ENCODE results near the gene BRD7.
A peak's percentile ranks its signal among the peaks of the same experiment; 100 is the strongest.

BRD7 gene

GRCh38 chr16:50316102-50316847 is 52.5 kb downstream of the BRD7 start:
- TF ChIP-seq CTCF (IDR thresholded peaks at IDR 0.05; ENCODE audit: control extremely low read depth, extremely low read depth, low read depth, missing control alignments) = no peak
- no peak for DNase-seq (ENCODE audit: extremely low spot score)
- ChIA-PET CTCF (interaction anchor here (1.4 to 4.8 kb wide), 4 partner anchors 10 to 349 kb away, joined by 3 to 30 read pairs (median 4); no protein-coding TSS in a partner anchor), POLR2A (interaction anchor here (1.1 kb wide), 1 partner anchor 11 kb away, joined by 3 read pairs; no protein-coding TSS in a partner anchor)

- no peak for DNase-seq (ENCODE audit: extremely low spot score)
- CTCF ChIA-PET = interaction anchor here (1.4 to 4.8 kb wide), 4 partner anchors 11 to 350 kb away, joined by 3 to 30 read pairs (median 4); no protein-coding TSS in a partner anchor
- POLR2A ChIA-PET = no interaction called here
These were observed 53.3 kb downstream of the BRD7 start for GRCh38 chr16:50315346-50315997.

GRCh38 chr16:50314665-50315064 is 54.1 kb downstream of the BRD7 start:
- POLR2A ChIA-PET = no interaction called here
- TF ChIP-seq CTCF (IDR thresholded peaks at IDR 0.05; ENCODE audit: control extremely low read depth, extremely low read depth, low read depth, missing control alignments) = no peak
- DNase-seq (ENCODE audit: extremely low spot score) = no peak
- CTCF ChIA-PET = interaction anchor here (0.6 to 4.8 kb wide), 6 partner anchors 12 to 492 kb away, joined by 3 to 30 read pairs (median 4); no protein-coding TSS in a partner anchor

More at GRCh38 chr16:50315346-50315997, 53.3 kb downstream of the BRD7 start:
- TF ChIP-seq CTCF (IDR thresholded peaks at IDR 0.05; ENCODE audit: control extremely low read depth, extremely low read depth, low read depth, missing control alignments) = no peak

- CTCF ChIA-PET = interaction anchor here (0.8 to 4.8 kb wide), 7 partner anchors 9 to 493 kb away, joined by 3 to 30 read pairs (median 4); no protein-coding TSS in a partner anchor
- TF ChIP-seq CTCF (IDR thresholded peaks at IDR 0.05; ENCODE audit: control extremely low read depth, extremely low read depth, low read depth, missing control alignments) = no peak
- POLR2A ChIA-PET = no interaction called here
- peak; percentile 18 for DNase-seq (ENCODE audit: extremely low spot score)
These were observed 55.0 kb downstream of the BRD7 start for GRCh38 chr16:50313596-50314478.

- POLR2A ChIA-PET = no interaction called here
- no peak for TF ChIP-seq CTCF (IDR thresholded peaks at IDR 0.05; ENCODE audit: control extremely low read depth, extremely low read depth, low read depth, missing control alignments)
- DNase-seq (ENCODE audit: extremely low spot score) = no peak
- CTCF ChIA-PET = interaction anchor here (1.6 kb wide), 1 partner anchor 15 kb away, joined by 4 read pairs; no protein-coding TSS in a partner anchor
These were observed 56.8 kb downstream of the BRD7 start for GRCh38 chr16:50311891-50312501.

All from GM10248 (cell line).